Measurements from ENCODE around the gene CPNE5. TPM values are rescaled to one million over a fixed set of nuclear protein-coding genes. Genes with fewer than 3 reads are reported as not detected.

The CPNE5 gene
- total and polyA plus RNA-seq, 9 of the 15 experiments (the other 6 are each of a cell fraction or from before 2014, with no cell fraction given) = 0.14 to 1.0 (median 0.46) TPM; not detected in 2

DNA sequence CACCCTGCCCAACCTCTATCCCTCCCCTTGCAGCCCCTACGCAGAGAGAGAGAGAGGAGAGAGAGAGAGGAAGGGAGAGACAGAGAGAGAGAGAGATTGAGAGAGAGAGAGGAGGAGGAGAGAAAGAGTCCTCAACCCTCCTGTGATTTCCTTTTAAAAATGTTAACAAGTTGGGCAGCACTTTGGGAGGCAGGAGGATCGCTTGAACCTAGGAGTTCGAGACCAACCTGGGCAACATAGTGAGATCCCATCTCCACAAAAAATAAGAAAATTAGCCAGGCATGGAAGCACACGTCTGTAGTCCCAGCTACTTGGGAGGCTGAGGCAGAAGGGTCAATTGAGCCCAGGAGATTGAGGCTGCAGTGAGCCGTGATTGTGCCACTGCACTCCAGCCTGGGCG, 30.1 kb downstream of the CPNE5 start:
- Histone ChIP-seq H3K27ac (ENCODE audit: extremely low read depth, low read depth, low read length) (no peak overlapping the region), H3K9me1 (ENCODE audit: control insufficient read depth, insufficient read depth, low read length) (no peaks in the 10 kb centered on the region), H3K27me3 (ENCODE audit: control insufficient read depth in 2 of 2, insufficient read depth in 2 of 2, low read length in 2 of 2) (peaks cover under 1 to 14% of the 10 kb centered on the region in 2 experiments; a peak in 4 of 5 replicates), H3K9ac (ENCODE audit: insufficient read depth in 1 of 2, low read depth in 2 of 2, low read length in 2 of 2) (no peak overlapping the region), H2AFZ (ENCODE audit: low read depth, low read length) (no peak overlapping the region), H4K20me1 (replicated peaks; ENCODE audit: control insufficient read depth, insufficient read depth, low read length) (0 out of 2 replicates have a peak, but pooled peaks cover 3% of the 10 kb centered on the region), H3K4me2 (ENCODE audit: insufficient read depth, low read length) (no peak overlapping the region), H3K36me3 (ENCODE audit: control insufficient read depth, insufficient read depth, low read length) (no peaks in the 10 kb centered on the region), H3K4me3 (no peak overlapping the region), H3K4me1 (replicated peaks in 1 of 2; ENCODE audit: control insufficient read depth in 2 of 2, insufficient read depth in 2 of 2, low read length in 2 of 2) (peaks cover 0 to 2% of the 10 kb centered on the region in 2 experiments; a peak in 2 of 5 replicates), H3K9me3 (replicated peaks; ENCODE audit: control insufficient read depth, insufficient read depth, low read depth, low read length) (no peaks in the 10 kb centered on the region), H3K79me2 (ENCODE audit: control insufficient read depth, insufficient read depth, low read length) (no peaks in the 10 kb centered on the region)
- ChIA-PET CTCF (ENCODE audit: low intra/inter-chr PET ratio) (interaction anchor here (1.1 kb wide), 1 partner anchor 209 kb away, joined by 3 read pairs; no protein-coding TSS in a partner anchor), POLR2A (interaction anchor here (0.6 kb wide), 1 partner anchor 18 kb away, joined by 4 read pairs; no protein-coding TSS in a partner anchor)
- no peak for TF ChIP-seq HNRNPLL (IDR thresholded peaks at IDR 0.05; ENCODE audit: low read depth, low read length, poor library complexity, severe bottlenecking)
- peak; percentile 91 for TF ChIP-seq ZNF121 (CRISPR knock-in tag; conservative IDR thresholded peaks at IDR 0.05)
- 20% methylated on average over 6 of the region's 6 CpGs for WGBS (ENCODE audit: insufficient coverage, low coverage, missing lambda C conversion rate)
- intact Hi-C loops (cut with micrococcal nuclease) = no loop called here
- ATAC-seq = no peak
- in situ Hi-C loops (cut with MboI) = no loop called here
- BruUV-seq (replicated peaks) = no TSS peak
- FAIRE-seq = no peak
- no peak for DNase-seq (ENCODE audit: extremely low read depth in 1 of 4, low spot score in 3 of 4)

DNA sequence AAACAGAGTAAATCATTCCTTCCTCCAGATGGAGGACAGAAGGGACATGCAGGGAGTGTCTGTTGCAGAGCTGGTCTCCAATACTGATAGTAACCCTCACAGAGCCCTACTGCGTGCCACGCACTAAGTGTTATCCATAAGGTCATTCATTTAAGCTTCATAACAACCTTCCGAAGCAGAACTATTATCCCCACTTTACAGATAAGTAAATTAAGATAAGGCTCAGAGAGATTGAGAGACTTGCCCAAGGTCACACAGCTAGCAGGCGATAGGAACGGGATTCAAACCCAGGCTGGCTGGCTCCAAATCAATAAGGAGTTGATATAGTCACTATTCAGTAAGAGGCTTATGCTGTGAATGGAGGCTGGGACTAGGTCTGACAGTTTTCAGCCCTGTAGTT, 30.6 kb downstream of the CPNE5 start:
- DNase-seq (ENCODE audit: extremely low read depth in 1 of 4, low spot score in 3 of 4) (no peak), ATAC-seq (no peak), FAIRE-seq (no peak)
- 0 out of 2 replicates have a peak, but pooled peaks cover 3% of the 10 kb centered on the region for H4K20me1 ChIP-seq (replicated peaks; ENCODE audit: control insufficient read depth, insufficient read depth, low read length)
- ChIA-PET POLR2A (interaction anchor here (0.6 kb wide), 1 partner anchor 358 kb away, joined by 3 read pairs; no protein-coding TSS in a partner anchor), CTCF (ENCODE audit: low intra/inter-chr PET ratio) (interaction anchor here (1.1 kb wide), 1 partner anchor 209 kb away, joined by 3 read pairs; no protein-coding TSS in a partner anchor)
- H2AFZ ChIP-seq (ENCODE audit: low read depth, low read length) = no peak overlapping the region
- no TSS peak for BruUV-seq (replicated peaks)
- H3K4me3 ChIP-seq = no peak overlapping the region
- intact Hi-C loops (cut with micrococcal nuclease) = no loop called here
- H3K27me3 ChIP-seq (ENCODE audit: control insufficient read depth in 2 of 2, insufficient read depth in 2 of 2, low read length in 2 of 2) = peaks cover 5 to 14% of the 10 kb centered on the region in 2 experiments; a peak in 4 of 5 replicates
- no peak overlapping the region for H3K9ac ChIP-seq (ENCODE audit: insufficient read depth in 1 of 2, low read depth in 2 of 2, low read length in 2 of 2)
- 21% methylated on average over 5 of the region's 5 CpGs for WGBS (ENCODE audit: insufficient coverage, low coverage, missing lambda C conversion rate)
- H3K9me1 ChIP-seq (ENCODE audit: control insufficient read depth, insufficient read depth, low read length) = no peaks in the 10 kb centered on the region
- no peak overlapping the region for H3K27ac ChIP-seq (ENCODE audit: extremely low read depth, low read depth, low read length)
- H3K79me2 ChIP-seq (ENCODE audit: control insufficient read depth, insufficient read depth, low read length) = no peaks in the 10 kb centered on the region
- in situ Hi-C loops (cut with MboI) = no loop called here
- peaks cover 0 to 2% of the 10 kb centered on the region in 2 experiments; a peak in 2 of 5 replicates for H3K4me1 ChIP-seq (replicated peaks in 1 of 2; ENCODE audit: control insufficient read depth in 2 of 2, insufficient read depth in 2 of 2, low read length in 2 of 2)
- H3K4me2 ChIP-seq (ENCODE audit: insufficient read depth, low read length) = no peak overlapping the region
- H3K9me3 ChIP-seq (replicated peaks; ENCODE audit: control insufficient read depth, insufficient read depth, low read depth, low read length) = no peaks in the 10 kb centered on the region
- H3K36me3 ChIP-seq (ENCODE audit: control insufficient read depth, insufficient read depth, low read length) = no peaks in the 10 kb centered on the region
- peak in 1 of 2 experiments; percentile 76; a peak in 2 of 4 replicates for TF ChIP-seq RCOR1 (IDR thresholded peaks at IDR 0.05; ENCODE audit: borderline replicate concordance in 1 of 2, low read depth in 2 of 2, low read length in 2 of 2)
- TF ChIP-seq RFX5 (IDR thresholded peaks at IDR 0.05; ENCODE audit: low read depth, low read length) = no peak
- TF ChIP-seq NR1H2 (CRISPR knock-in tag; IDR thresholded peaks at IDR 0.05) = no peak
- peak; percentile 89 for TF ChIP-seq BCOR (IDR thresholded peaks at IDR 0.05)
- TF ChIP-seq, protein P1, sequence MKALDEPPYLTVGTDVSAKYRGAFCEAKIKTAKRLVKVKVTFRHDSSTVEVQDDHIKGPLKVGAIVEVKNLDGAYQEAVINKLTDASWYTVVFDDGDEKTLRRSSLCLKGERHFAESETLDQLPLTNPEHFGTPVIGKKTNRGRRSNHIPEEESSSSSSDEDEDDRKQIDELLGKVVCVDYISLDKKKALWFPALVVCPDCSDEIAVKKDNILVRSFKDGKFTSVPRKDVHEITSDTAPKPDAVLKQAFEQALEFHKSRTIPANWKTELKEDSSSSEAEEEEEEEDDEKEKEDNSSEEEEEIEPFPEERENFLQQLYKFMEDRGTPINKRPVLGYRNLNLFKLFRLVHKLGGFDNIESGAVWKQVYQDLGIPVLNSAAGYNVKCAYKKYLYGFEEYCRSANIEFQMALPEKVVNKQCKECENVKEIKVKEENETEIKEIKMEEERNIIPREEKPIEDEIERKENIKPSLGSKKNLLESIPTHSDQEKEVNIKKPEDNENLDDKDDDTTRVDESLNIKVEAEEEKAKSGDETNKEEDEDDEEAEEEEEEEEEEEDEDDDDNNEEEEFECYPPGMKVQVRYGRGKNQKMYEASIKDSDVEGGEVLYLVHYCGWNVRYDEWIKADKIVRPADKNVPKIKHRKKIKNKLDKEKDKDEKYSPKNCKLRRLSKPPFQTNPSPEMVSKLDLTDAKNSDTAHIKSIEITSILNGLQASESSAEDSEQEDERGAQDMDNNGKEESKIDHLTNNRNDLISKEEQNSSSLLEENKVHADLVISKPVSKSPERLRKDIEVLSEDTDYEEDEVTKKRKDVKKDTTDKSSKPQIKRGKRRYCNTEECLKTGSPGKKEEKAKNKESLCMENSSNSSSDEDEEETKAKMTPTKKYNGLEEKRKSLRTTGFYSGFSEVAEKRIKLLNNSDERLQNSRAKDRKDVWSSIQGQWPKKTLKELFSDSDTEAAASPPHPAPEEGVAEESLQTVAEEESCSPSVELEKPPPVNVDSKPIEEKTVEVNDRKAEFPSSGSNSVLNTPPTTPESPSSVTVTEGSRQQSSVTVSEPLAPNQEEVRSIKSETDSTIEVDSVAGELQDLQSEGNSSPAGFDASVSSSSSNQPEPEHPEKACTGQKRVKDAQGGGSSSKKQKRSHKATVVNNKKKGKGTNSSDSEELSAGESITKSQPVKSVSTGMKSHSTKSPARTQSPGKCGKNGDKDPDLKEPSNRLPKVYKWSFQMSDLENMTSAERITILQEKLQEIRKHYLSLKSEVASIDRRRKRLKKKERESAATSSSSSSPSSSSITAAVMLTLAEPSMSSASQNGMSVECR (CRISPR knock-in tag; IDR thresholded peaks at IDR 0.05) = 0 out of 2 replicates have a peak, but pooled peaks have one; percentile 32
- peak; percentile 42; the same call in 1 of the 2 replicates for TF ChIP-seq HDAC2 (IDR thresholded peaks at IDR 0.05)
- no peak for TF ChIP-seq HMG20B (CRISPR knock-in tag; IDR thresholded peaks at IDR 0.05)
- no peak for TF ChIP-seq BACH1 (tag; IDR thresholded peaks at IDR 0.05)
- 0 out of 2 replicates have a peak, but pooled peaks have one; percentile 24 for TF ChIP-seq SMARCA5 (IDR thresholded peaks at IDR 0.05)
- no peak for TF ChIP-seq TRIM28 (IDR thresholded peaks at IDR 0.05)
- no peak for TF ChIP-seq DACH1 (IDR thresholded peaks at IDR 0.05; ENCODE audit: partially characterized antibody)
